ENCODE data around the gene ZBTB45. TPM values are rescaled to one million over a fixed set of nuclear protein-coding genes. Genes with fewer than 3 reads are reported as not detected.

Gene ZBTB45
- total and polyA plus RNA-seq, 10 of the 15 experiments (the other 5 are each of a cell fraction or from before 2014, with no cell fraction given) = 0.29 to 17.2 (median 4.2) TPM

- Histone ChIP-seq H3K4me1 (ENCODE audit: control insufficient read depth, insufficient read depth, low read length) (peaks cover 21% of the 10 kb centered on the region), H3K4me3 (no peak overlapping the region), H3K36me3 (ENCODE audit: control insufficient read depth in 2 of 2, insufficient read depth in 2 of 2, low read length in 1 of 2) (peaks cover 7% of the 10 kb centered on the region in 2 experiments), H3K27me3 (replicated peaks in 1 of 2; ENCODE audit: control insufficient read depth in 2 of 2, insufficient read depth in 2 of 2, low read length in 1 of 2) (no peaks in the 10 kb centered on the region), H3K9ac (ENCODE audit: control insufficient read depth, insufficient read depth, low read length) (no peak overlapping the region), H3K4me2 (ENCODE audit: control insufficient read depth, insufficient read depth) (no peak overlapping the region), H2AFZ (ENCODE audit: control insufficient read depth, low read depth, low read length) (no peak overlapping the region), H3K79me2 (ENCODE audit: control insufficient read depth, insufficient read depth, low read length) (peaks cover 3% of the 10 kb centered on the region), H3K27ac (ENCODE audit: control insufficient read depth, insufficient read depth) (no peak overlapping the region), H4K20me1 (ENCODE audit: control insufficient read depth, insufficient read depth) (no peaks in the 10 kb centered on the region), H3K9me3 (replicated peaks; ENCODE audit: control insufficient read depth, insufficient read depth, low read length) (no peaks in the 10 kb centered on the region)
- in situ Hi-C loops (cut with MboI) = no loop called here
- intact Hi-C loops (cut with micrococcal nuclease; ENCODE audit: unreplicated experiment) = no loop called here
- ChIA-PET POLR2A (no interaction called here), RAD21 (ENCODE audit: unreplicated experiment) (no interaction called here), SMC1A (ENCODE audit: uncharacterized antibody, unreplicated experiment) (interaction anchor here (0.9 to 1.3 kb wide), 2 partner anchors 15 to 22 kb away, joined by 3 read pairs; partner anchors contain the start of gene ZNF324B), CTCF (no interaction called here)
- no peak for DNase-seq (ENCODE audit: low read depth, low spot score)
- BruUV-seq (replicated peaks) = no TSS peak
- peak; percentile 60; the same call in 1 of the 2 replicates for TF ChIP-seq POLR2A (IDR thresholded peaks at IDR 0.05; ENCODE audit: low read depth, low read length)
- no peak for TF ChIP-seq FOS (IDR thresholded peaks at IDR 0.05; ENCODE audit: borderline replicate concordance, extremely low read depth, insufficient read length)
- no peak for FAIRE-seq
- ATAC-seq = no peak
These were observed 45.8 kb downstream of the ZBTB45 start for GRCh38 chr19:58473775-58474174.

DNA sequence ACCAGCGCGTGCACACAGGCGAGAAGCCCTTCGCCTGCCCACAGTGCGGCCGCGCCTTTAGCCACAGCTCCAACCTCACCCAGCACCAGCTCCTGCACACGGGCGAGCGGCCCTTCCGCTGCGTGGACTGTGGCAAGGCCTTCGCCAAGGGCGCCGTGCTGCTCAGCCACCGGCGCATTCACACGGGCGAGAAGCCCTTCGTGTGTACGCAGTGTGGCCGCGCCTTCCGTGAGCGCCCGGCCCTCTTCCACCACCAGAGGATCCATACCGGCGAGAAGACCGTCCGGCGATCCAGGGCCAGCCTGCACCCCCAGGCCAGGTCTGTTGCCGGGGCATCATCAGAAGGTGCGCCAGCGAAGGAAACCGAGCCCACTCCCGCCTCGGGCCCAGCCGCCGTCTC, 47.9 kb downstream of the ZBTB45 start:
- no peak for FAIRE-seq
- no peak for DNase-seq (ENCODE audit: low read depth, low spot score)
- RAD21 ChIA-PET (ENCODE audit: unreplicated experiment) = no interaction called here
- no peak overlapping the region for H3K9ac ChIP-seq (ENCODE audit: control insufficient read depth, insufficient read depth, low read length)
- no peak overlapping the region for H3K4me2 ChIP-seq (ENCODE audit: control insufficient read depth, insufficient read depth)
- SMC1A ChIA-PET (ENCODE audit: uncharacterized antibody, unreplicated experiment) = interaction anchor here (0.6 kb wide), 1 partner anchor 725 kb away, joined by 3 read pairs; the partner anchor contains the start of gene ZNF776
- H3K27me3 ChIP-seq (replicated peaks in 1 of 2; ENCODE audit: control insufficient read depth in 2 of 2, insufficient read depth in 2 of 2, low read length in 1 of 2) = no peaks in the 10 kb centered on the region
- no peak overlapping the region for H2AFZ ChIP-seq (ENCODE audit: control insufficient read depth, low read depth, low read length)
- H3K36me3 ChIP-seq (ENCODE audit: control insufficient read depth in 2 of 2, insufficient read depth in 2 of 2, low read length in 1 of 2) = peaks cover 7% of the 10 kb centered on the region in 2 experiments
- 98% methylated on average over 38 of the region's 39 CpGs for WGBS (ENCODE audit: insufficient coverage, insufficient replicate concordance, low lambda C conversion rate, missing lambda C conversion rate)
- in situ Hi-C loops (cut with MboI) = no loop called here
- TF ChIP-seq MXI1 (IDR thresholded peaks at IDR 0.05; ENCODE audit: low read depth, low read length) = no peak
- no peak for TF ChIP-seq MTA3 (IDR thresholded peaks at IDR 0.05; ENCODE audit: borderline replicate concordance, low read length)
- no peak for TF ChIP-seq WRNIP1 (IDR thresholded peaks at IDR 0.05; ENCODE audit: borderline replicate concordance, low read depth, low read length)
- no peak for TF ChIP-seq EZH2 (IDR thresholded peaks at IDR 0.05; ENCODE audit: borderline replicate concordance, control insufficient read depth, low read depth, low read length)
- TF ChIP-seq USF1 (IDR thresholded peaks at IDR 0.05; ENCODE audit: borderline replicate concordance, extremely low read length, insufficient read depth, low read depth, low read length) = no peak
- no peak for TF ChIP-seq ZNF217 (IDR thresholded peaks at IDR 0.05)
- no peak for TF ChIP-seq RUNX3 (IDR thresholded peaks at IDR 0.05; ENCODE audit: low read length)
- no peak for TF ChIP-seq KLF5 (IDR thresholded peaks at IDR 0.05; ENCODE audit: partially characterized antibody)
- no peak for TF ChIP-seq KAT2A (conservative IDR thresholded peaks at IDR 0.05; ENCODE audit: control insufficient read depth, low read depth, low read length)
- no peak for TF ChIP-seq TCF12 (IDR thresholded peaks at IDR 0.05; ENCODE audit: low read depth, low read length)
- TF ChIP-seq KDM1A (IDR thresholded peaks at IDR 0.05; ENCODE audit: borderline replicate concordance) = no peak
- no peak for TF ChIP-seq CBX3 (IDR thresholded peaks at IDR 0.05; ENCODE audit: borderline replicate concordance, low read depth)
- intact Hi-C loops (cut with micrococcal nuclease; ENCODE audit: unreplicated experiment) = no loop called here
- no TSS peak for BruUV-seq (replicated peaks)
- CTCF ChIA-PET = no interaction called here
- no peak for ATAC-seq
- peaks cover 17% of the 10 kb centered on the region for H3K79me2 ChIP-seq (ENCODE audit: control insufficient read depth, insufficient read depth, low read length)
- no peak overlapping the region for H3K27ac ChIP-seq (ENCODE audit: control insufficient read depth, insufficient read depth)
- POLR2A ChIA-PET = no interaction called here
- H3K9me3 ChIP-seq (replicated peaks; ENCODE audit: control insufficient read depth, insufficient read depth, low read length) = no peaks in the 10 kb centered on the region
- no peaks in the 10 kb centered on the region for H4K20me1 ChIP-seq (ENCODE audit: control insufficient read depth, insufficient read depth)
- H3K4me1 ChIP-seq (ENCODE audit: control insufficient read depth, insufficient read depth, low read length) = peaks cover 14% of the 10 kb centered on the region
- H3K4me3 ChIP-seq = no peak overlapping the region

Data from GM12878 (cell line).